Muscle layer of colon (tissue), 2 donors: Measurements from ENCODE around the gene IFT52.

Experiments used
- H3K27ac ChIP-seq: one replicate; pipeline ENCODE4 v1.7.0; 2013; ENCODE audit warnings: low read depth, mild to moderate bottlenecking, low read length, moderate library complexity
- H3K27me3 ChIP-seq, 2 donors: one replicate each; pipeline ENCODE4 v1.7.0; 2013; ENCODE audit warnings: low read length in 2 of 2, mild to moderate bottlenecking in 2 of 2; ENCODE audit not compliant: insufficient read depth in 2 of 2, control insufficient read depth in 1 of 2
- H3K36me3 ChIP-seq: one replicate; pipeline ENCODE4 v1.7.0; 2013; ENCODE audit warnings: mild to moderate bottlenecking, low read length; ENCODE audit not compliant: insufficient read depth
- H3K4me1 ChIP-seq: one replicate; pipeline ENCODE4 v1.7.0; 2013; ENCODE audit warnings: mild to moderate bottlenecking, low read length; ENCODE audit not compliant: insufficient read depth
- H3K4me3 ChIP-seq, 2 donors: one replicate each; pipeline ENCODE4 v1.7.0; 2013; ENCODE audit warnings: low read length in 2 of 2, low read depth in 1 of 2, mild to moderate bottlenecking in 1 of 2, moderate library complexity in 1 of 2
- H3K9ac ChIP-seq: one replicate; pipeline ENCODE4 v1.7.0; 2013; ENCODE audit warnings: low read length
- H3K9me3 ChIP-seq: one replicate; pipeline ENCODE4 v1.7.0; 2013; ENCODE audit warnings: mild to moderate bottlenecking, low read length
- donor health status: abdominal sarcoma.
- donor health status: Adenocarcinoma of cecum.

The IFT52 gene, protein sequence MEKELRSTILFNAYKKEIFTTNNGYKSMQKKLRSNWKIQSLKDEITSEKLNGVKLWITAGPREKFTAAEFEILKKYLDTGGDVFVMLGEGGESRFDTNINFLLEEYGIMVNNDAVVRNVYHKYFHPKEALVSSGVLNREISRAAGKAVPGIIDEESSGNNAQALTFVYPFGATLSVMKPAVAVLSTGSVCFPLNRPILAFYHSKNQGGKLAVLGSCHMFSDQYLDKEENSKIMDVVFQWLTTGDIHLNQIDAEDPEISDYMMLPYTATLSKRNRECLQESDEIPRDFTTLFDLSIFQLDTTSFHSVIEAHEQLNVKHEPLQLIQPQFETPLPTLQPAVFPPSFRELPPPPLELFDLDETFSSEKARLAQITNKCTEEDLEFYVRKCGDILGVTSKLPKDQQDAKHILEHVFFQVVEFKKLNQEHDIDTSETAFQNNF

GRCh38 chr20:43590392-43591303, at the start of gene IFT52:
Gene IFT52 (plus strand): TSS chr20:43590937. CDS start chr20:43594699, 3,762 bp downstream.
- peaks cover 14% of the 10 kb centered on the region for H3K4me1 ChIP-seq
- peaks cover 11% of the 10 kb centered on the region for H3K36me3 ChIP-seq
- H3K9ac ChIP-seq = peak within 1 kb of the TSS; percentile 77
- H3K9me3 ChIP-seq = no peaks in the 10 kb centered on the region
- no peaks in the 10 kb centered on the region for H3K27me3 ChIP-seq
- peak within 1 kb of the TSS; percentile 76 to 90 for H3K4me3 ChIP-seq
- H3K27ac ChIP-seq = peak within 1 kb of the TSS; percentile 79

- H3K36me3 ChIP-seq = peaks cover 15% of the 10 kb centered on the region
- H3K27ac ChIP-seq = no peak overlapping the region
- no peaks in the 10 kb centered on the region for H3K27me3 ChIP-seq
- H3K9me3 ChIP-seq = no peaks in the 10 kb centered on the region
- no peak overlapping the region for H3K4me3 ChIP-seq
- H3K4me1 ChIP-seq = no peaks in the 10 kb centered on the region
- no peak overlapping the region for H3K9ac ChIP-seq
These were observed 49.5 kb upstream of the IFT52 start for GRCh38 chr20:43541214-43541613.

DNA sequence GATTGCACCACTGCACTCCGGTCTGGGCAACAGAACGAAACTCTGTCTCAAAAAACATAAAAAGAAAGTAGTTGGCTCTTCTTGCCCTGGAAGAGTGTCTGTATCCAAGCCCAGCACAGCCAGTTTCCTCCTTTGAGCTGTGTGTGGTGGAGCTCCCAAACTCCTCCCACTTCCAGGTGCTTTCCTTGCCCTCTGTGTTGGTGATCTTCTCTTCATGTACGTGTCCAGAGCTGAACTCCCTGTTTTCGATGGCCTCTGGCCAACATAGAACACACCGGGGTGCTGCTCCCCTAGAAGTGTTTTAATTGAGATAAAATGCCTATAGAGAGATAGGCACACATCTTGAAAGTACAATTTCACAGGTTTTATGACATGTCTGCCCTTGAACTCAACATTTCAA, 48.6 kb upstream of the IFT52 start:
- peaks cover 15% of the 10 kb centered on the region for H3K36me3 ChIP-seq
- H3K4me1 ChIP-seq = no peaks in the 10 kb centered on the region
- no peaks in the 10 kb centered on the region for H3K27me3 ChIP-seq
- no peak overlapping the region for H3K27ac ChIP-seq
- H3K9ac ChIP-seq = no peak overlapping the region
- H3K4me3 ChIP-seq = no peak overlapping the region
- no peaks in the 10 kb centered on the region for H3K9me3 ChIP-seq

- H3K4me3 ChIP-seq = no peak overlapping the region
- no peak overlapping the region for H3K27ac ChIP-seq
- peaks cover 15% of the 10 kb centered on the region for H3K36me3 ChIP-seq
- no peaks in the 10 kb centered on the region for H3K9me3 ChIP-seq
- H3K27me3 ChIP-seq = no peaks in the 10 kb centered on the region
- no peak overlapping the region for H3K9ac ChIP-seq
- no peaks in the 10 kb centered on the region for H3K4me1 ChIP-seq
These were observed 48.1 kb upstream of the IFT52 start for GRCh38 chr20:43542674-43543073.

DNA sequence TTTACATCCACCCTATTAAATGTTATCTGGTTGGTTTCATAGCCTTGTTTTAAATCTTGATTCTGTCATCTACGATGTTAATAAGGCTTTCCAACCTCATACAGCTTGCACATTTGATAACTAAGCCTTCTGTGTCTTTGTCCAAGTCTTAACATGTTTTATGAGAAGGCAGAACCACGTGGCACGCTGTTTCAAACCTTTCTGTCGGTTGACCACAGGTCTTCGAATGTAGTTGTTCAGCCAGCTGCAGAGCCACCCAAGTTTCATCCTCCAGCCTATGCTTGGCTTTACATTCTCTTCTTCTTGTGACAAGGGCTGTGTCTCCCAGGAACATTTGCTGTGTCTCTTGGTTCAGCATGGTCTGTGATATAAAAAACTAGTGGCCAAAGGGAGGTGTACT, 47.6 kb upstream of the IFT52 start:
- Histone ChIP-seq H3K27ac (no peak overlapping the region), H3K27me3 (no peaks in the 10 kb centered on the region), H3K9me3 (no peaks in the 10 kb centered on the region), H3K9ac (no peak overlapping the region), H3K4me1 (no peaks in the 10 kb centered on the region), H3K4me3 (no peak overlapping the region), H3K36me3 (peaks cover 15% of the 10 kb centered on the region)

DNA sequence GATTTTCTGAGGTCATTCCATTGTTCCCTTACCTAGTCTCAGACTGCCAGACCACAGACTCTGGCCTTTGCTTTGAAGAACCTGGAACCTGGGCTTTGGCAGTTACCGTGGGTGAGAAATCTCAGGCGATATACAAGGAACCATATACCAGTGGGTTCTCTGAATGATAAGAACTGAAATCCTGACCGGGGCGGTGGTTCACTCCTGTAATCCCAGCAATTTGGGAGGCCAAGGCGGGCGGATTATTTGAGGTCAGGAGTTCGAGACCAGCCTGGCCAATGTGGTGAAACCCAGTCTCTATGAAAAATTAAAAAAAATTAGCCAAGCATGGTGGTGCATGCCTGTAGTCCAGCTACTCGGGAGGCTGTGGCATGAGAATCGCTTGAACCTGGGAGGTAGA, 46.2 kb upstream of the IFT52 start:
- Histone ChIP-seq H3K9ac (no peak overlapping the region), H3K4me3 (no peak overlapping the region), H3K9me3 (no peaks in the 10 kb centered on the region), H3K4me1 (no peaks in the 10 kb centered on the region), H3K36me3 (peaks cover 15% of the 10 kb centered on the region), H3K27ac (no peak overlapping the region), H3K27me3 (no peaks in the 10 kb centered on the region)

- H3K27me3 ChIP-seq = no peaks in the 10 kb centered on the region
- H3K9ac ChIP-seq = no peak overlapping the region
- H3K36me3 ChIP-seq = peaks cover 7% of the 10 kb centered on the region
- no peaks in the 10 kb centered on the region for H3K4me1 ChIP-seq
- no peak overlapping the region for H3K27ac ChIP-seq
- H3K9me3 ChIP-seq = no peaks in the 10 kb centered on the region
- no peak overlapping the region for H3K4me3 ChIP-seq
These were observed 44.7 kb upstream of the IFT52 start for GRCh38 chr20:43545837-43546578.

- H3K9me3 ChIP-seq = no peaks in the 10 kb centered on the region
- no peaks in the 10 kb centered on the region for H3K27me3 ChIP-seq
- H3K4me3 ChIP-seq = no peak overlapping the region
- peaks cover 3% of the 10 kb centered on the region for H3K36me3 ChIP-seq
- no peaks in the 10 kb centered on the region for H3K4me1 ChIP-seq
- H3K27ac ChIP-seq = no peak overlapping the region
- no peak overlapping the region for H3K9ac ChIP-seq
These were observed 42.4 kb upstream of the IFT52 start for GRCh38 chr20:43548273-43548880.

- no peak overlapping the region for H3K4me3 ChIP-seq
- no peak overlapping the region for H3K27ac ChIP-seq
- H3K27me3 ChIP-seq = no peaks in the 10 kb centered on the region
- no peaks in the 10 kb centered on the region for H3K36me3 ChIP-seq
- no peaks in the 10 kb centered on the region for H3K4me1 ChIP-seq
- no peak overlapping the region for H3K9ac ChIP-seq
- H3K9me3 ChIP-seq = no peaks in the 10 kb centered on the region
These were observed 41.2 kb upstream of the IFT52 start for GRCh38 chr20:43549416-43550065.

DNA sequence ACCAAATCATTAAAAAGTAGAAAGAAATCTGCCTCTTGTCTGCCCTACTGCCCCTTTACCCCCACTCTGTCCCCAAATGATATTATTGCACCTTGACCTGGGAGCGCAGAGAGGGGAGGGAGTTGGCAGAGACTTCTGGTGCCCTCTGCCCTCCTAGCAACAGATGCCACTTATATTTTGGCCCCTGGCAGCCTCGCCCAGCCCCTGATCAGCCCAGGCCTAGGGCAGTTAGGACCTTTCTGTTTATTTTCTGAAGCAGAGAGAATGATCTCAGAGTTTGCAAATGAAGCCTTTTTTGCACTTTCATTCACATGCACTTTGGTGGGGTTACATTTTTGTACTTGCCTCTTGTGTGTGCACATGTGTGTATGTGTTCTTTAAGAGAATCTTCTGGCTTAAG, 40.3 kb upstream of the IFT52 start:
- no peaks in the 10 kb centered on the region for H3K36me3 ChIP-seq
- no peaks in the 10 kb centered on the region for H3K27me3 ChIP-seq
- no peak overlapping the region for H3K27ac ChIP-seq
- no peaks in the 10 kb centered on the region for H3K9me3 ChIP-seq
- H3K4me1 ChIP-seq = no peaks in the 10 kb centered on the region
- no peak overlapping the region for H3K9ac ChIP-seq
- H3K4me3 ChIP-seq = no peak overlapping the region
